HG03097 (cell line): ENCODE data around the gene WNT5B.
"Not testable (repeated sequence)": the region's sequence is repeated elsewhere in the genome, so short reads cannot be mapped to it uniquely, and the experiment has no call there.

Experiments
- ATAC-seq: cut with Tn5 transposase; IDR thresholded peaks from one replicate; pipeline ENCODE4 v1.9.1; 2021; ENCODE audit not compliant: unreplicated experiment, low FRiP score

The WNT5B gene

GRCh38 chr12:1676043-1676442, 47.0 kb downstream of the WNT5B start:
- no peak for ATAC-seq

DNA sequence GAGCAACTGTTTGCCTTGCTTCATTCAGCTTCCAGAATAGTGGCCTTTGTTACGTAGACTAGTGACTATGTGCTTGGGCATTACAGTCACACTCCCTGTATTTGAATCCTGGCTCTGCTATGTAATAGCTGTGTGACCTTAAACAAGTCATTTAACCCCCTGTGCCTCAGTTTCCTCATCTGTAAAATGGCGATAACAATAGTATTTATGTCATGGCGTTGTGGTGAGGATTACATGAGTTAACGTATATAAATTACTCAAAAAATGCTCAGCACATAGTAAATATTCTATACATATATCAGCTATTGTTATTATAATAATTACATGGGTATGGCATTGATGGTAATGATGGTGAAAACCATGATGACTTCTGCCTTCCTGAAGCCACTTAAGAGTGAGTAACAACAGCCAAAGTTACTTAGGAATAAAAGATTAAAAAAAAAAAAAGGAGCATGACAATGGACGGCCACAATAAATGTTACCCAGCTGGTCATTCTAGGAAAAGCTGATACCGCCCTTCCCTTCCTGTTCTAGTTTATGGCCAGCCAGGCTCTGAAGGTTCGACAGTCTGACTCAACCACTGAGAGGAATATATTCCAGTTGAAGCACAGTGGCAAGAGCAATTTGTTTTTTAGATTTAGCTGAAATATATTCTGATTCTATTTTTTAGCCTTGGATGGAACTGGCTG, 51.9 kb downstream of the WNT5B start:
- ATAC-seq = no peak

GRCh38 chr12:1681493-1681807, 52.4 kb downstream of the WNT5B start:
- no peak for ATAC-seq

DNA sequence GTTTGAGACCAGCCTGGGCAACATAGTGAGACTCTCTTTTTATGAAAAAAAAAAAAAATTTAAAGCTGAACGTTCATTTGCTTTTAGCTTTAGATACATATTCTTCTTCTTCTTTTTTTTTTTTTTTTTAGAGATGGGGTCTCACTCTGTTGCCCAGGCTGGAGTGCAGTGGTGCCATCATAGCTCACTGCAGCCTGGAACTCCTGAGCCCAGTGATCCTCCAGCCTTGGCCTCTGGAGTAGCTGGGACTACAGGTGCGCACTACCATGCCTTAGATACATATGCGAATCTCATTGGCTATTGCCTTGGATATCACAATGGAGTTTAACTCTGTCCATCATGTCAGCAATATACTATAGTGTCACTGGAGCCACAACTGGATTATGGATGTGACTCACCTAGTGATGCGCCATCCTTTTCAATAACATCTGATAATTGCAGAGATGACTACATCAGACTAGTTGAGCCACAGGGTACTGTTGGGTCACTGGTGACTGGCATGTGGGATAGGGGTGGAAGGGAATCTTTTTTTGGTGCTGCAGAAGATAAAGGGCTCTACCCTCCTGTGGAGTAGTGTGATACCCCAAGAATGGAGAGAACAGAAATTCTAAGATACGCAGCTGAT, 59.2 kb downstream of the WNT5B start:
- no peak for ATAC-seq

DNA sequence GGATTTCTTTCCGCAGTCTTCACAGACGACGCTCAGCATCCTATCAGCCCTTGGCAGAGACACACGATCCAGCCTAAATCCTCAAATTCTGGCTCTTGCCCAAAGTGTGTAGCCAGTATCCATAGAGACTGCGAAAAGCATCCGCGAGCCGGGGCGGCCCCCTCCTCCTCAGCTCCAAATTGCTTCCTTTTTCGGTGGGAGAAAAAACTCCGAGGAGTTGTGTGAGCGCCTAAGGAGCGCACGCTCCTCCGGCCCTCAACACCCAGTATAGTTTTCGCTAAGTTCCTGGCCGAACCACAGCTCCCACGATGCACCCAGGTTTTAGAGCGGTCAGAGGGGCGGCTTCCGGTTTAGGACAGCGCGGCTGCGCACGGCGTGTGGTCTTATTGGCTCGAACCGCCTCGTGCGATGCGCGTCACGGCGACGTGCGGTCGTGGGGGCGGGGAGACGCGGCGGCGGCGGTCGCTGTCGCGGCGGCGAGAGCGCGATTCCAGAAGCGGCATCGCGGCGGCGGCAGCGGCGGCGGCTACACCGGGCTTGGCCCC, 61.6 kb downstream of the WNT5B start, which contains the start of gene ADIPOR2:
Gene ADIPOR2, plus strand, starts transcription at position 493 of the 545 bp plus-strand sequence. CDS start 63,274 bp downstream, outside the sequence.
- peak; percentile 92 for ATAC-seq

DNA sequence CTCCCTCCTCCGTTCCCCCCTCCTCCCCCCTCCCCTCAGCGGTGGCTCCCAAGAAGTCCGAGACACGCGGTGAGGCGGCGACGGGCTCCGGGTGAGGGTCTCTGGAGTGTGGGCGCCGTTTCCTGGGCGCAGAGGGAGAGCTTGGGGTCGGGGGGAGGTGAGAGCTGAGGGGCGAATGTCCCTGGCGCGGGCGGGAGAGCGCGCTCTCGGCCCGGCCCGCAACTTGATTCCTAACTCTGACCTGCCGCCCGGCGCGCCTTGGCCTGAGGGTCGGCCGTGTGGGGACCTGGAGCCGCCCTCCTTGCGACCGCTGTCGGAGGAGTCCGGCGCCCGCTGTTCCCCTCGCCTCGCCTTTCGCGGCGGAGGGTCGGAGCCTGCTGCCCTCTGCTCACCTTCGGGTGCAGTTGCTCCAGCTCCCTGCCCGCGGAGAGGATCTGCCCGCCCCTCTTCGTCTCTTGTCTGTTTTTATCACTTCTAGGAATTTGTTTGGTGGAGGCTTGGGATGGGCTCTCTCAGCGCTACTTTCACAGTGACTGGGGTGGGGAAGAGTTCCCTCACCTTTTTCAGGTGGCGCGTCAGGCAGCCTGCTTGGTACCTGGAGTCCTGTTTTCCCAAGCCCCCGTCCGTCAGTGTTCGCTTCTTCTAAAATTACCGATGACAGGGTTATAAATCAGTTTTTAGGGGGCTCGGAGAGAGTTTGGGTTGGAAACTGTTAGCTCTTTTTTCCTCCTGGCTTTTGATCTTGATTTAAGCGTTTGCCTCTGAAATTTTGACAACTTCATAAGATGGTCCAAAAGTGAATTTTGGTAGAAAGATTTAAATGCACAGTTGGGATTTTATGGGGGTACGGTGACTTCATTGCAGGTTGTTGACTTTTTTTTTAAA, 62.3 kb downstream of the WNT5B start:
- ATAC-seq = peak; percentile 31

- no peak for ATAC-seq
Measured at GRCh38 chr12:1692226-1692625, 63.2 kb downstream of the WNT5B start.

DNA sequence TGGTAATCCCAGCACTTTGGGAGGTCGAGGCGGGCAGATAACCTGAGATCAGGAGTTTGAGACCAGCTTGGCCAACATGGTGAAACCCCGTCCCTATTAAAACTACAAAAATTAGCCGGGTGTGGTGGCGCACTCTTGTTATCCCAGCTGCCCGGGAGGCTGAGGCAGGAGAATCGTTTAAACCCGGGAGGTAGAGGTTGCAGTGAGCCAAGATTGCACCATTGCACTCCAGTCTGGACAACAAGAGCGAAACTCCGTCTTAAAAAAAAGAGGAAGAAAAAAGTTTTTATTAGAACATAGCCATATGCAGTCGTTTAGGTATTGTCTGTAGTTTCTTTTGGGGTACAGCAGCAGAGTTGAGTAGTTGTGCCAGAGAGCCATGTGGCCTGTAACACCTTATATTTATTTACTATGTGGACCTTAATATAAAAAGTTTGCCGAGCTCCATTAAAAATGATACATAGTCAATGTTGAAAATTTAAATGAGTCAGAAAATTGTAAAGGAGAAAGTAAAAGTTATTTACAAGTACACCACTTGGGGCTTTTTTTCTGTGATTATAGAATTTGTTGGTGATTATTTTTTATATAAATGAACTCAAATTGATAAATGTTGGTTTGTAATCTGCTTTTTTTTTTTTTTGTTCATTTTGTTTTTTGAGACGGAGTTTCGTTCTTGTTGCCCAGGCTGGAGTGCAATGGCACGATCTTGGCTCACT, 64.0 kb downstream of the WNT5B start:
- no peak for ATAC-seq

GRCh38 chr12:1695097-1695496, 66.1 kb downstream of the WNT5B start:
- ATAC-seq = not testable (repeated sequence)

- ATAC-seq = no peak
Measured at GRCh38 chr12:1695886-1696670, 67.0 kb downstream of the WNT5B start.

- no peak for ATAC-seq
Measured at GRCh38 chr12:1696800-1697199, 67.8 kb downstream of the WNT5B start.
